H1 (cell line): ENCODE data around the gene PARD3.
"Not testable (repeated sequence)": the region's sequence is repeated elsewhere in the genome, so short reads cannot be mapped to it uniquely, and the experiment has no call there.

Experiments used
- BACH1 ChIP-seq: IDR thresholded peaks from 2 replicates; pipeline ENCODE4 v1.6.1; 2012; ENCODE audit warnings: low read length, improper control_type of control experiment
- CBX5 ChIP-seq: fragments of 300-800, 300-1000 bp; sonication (generic); IDR thresholded peaks from 2 replicates; pipeline ENCODE4 v1.7.1; 2016; ENCODE audit warnings: antibody characterized with exemption, low read length, low read depth
- CEBPB ChIP-seq: IDR thresholded peaks from 2 replicates; pipeline ENCODE4 v1.6.1; 2012; ENCODE audit warnings: low read depth, low read length
- CHD2 ChIP-seq: IDR thresholded peaks from 2 replicates; pipeline ENCODE4 v1.6.1; 2012; ENCODE audit warnings: low read length, improper control_type of control experiment
- EGR1 ChIP-seq: IDR thresholded peaks from 2 replicates; pipeline ENCODE4 v1.6.1; 2011; ENCODE audit warnings: low read depth, low read length, borderline replicate concordance
- FOSL1 ChIP-seq: IDR thresholded peaks from 2 replicates; pipeline ENCODE4 v1.6.1; 2011; ENCODE audit warnings: mild to moderate bottlenecking, low read depth, low read length, moderate library complexity; ENCODE audit not compliant: insufficient read depth
- MAFK ChIP-seq: IDR thresholded peaks from 2 replicates; pipeline ENCODE4 v1.6.1; 2012; ENCODE audit warnings: low read depth, mild to moderate bottlenecking, improper control_type of control experiment, low read length
- POLR2A ChIP-seq, 2 experiments: IDR thresholded peaks; 1 replicate in 1 of 2; 2 replicates in 1 of 2; pipeline ENCODE4 v1.6.1; 2011; ENCODE audit warnings: low read depth in 2 of 2, low read length in 2 of 2, mild to moderate bottlenecking in 2 of 2; ENCODE audit errors: control extremely low read depth in 1 of 2
- RAD21 ChIP-seq, 2 experiments: IDR thresholded peaks in 1 of 2; conservative IDR thresholded peaks in 1 of 2; 2 replicates each; pipeline ENCODE4 v1.6.1; 2011; ENCODE audit warnings: low read depth in 2 of 2, low read length in 2 of 2, improper control_type of control experiment in 1 of 2, inconsistent platforms in 1 of 2, mild to moderate bottlenecking in 1 of 2, moderate library complexity in 1 of 2
- SP2 ChIP-seq: IDR thresholded peaks from 2 replicates; pipeline ENCODE4 v1.6.1; 2012; ENCODE audit warnings: mild to moderate bottlenecking, low read length, inconsistent platforms
- TAF1 ChIP-seq: IDR thresholded peaks from 2 replicates; pipeline ENCODE4 v1.6.1; 2011; ENCODE audit warnings: mild to moderate bottlenecking, low read depth, low read length
- ZNF274 ChIP-seq: IDR thresholded peaks from 2 replicates; pipeline ENCODE4 v1.7.0; 2012; ENCODE audit warnings: low read length, borderline replicate concordance; ENCODE audit errors: extremely low read depth
- TF ChIP-seq, protein P1 (sequence below), 3 experiments: IDR thresholded peaks; 1 replicate in 2 of 3; 2 replicates in 1 of 3; pipeline versions ENCODE4 v1.5.1 to v1.6.1; 2011; ENCODE audit warnings: low read length in 3 of 3, mild to moderate bottlenecking in 3 of 3, inconsistent platforms in 2 of 3, low read depth in 1 of 3, moderate library complexity in 1 of 3; ENCODE audit not compliant: insufficient read depth in 1 of 3; ENCODE audit errors: control extremely low read depth in 1 of 3

DNA sequence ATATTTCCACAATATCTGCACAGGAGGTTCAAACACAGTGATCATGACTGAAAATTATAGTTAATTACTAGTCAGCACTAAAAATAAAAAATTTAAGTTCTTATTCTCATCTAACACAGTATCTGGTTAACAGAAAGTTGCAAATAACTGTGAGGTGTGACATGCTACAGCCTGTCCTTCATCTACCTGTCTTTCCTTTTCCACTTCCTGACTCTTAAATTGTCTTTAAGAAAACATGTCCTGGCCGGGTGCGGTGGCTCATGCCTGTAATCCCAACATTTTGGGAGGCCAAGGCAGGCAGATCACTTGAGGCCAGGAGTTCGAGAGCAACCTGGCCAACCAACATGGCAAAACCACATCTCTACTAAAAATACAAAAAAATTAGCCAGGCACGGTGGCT is 57.9 kb downstream of the PARD3 start:
- TF ChIP-seq SP2; BACH1; ZNF274; POLR2A (IDR thresholded peaks at IDR 0.05; ENCODE audit: control extremely low read depth in 1 of 2, low read depth in 2 of 2, low read length in 2 of 2); CHD2; EGR1; FOSL1; CBX5; CEBPB; RAD21 (IDR thresholded peaks at IDR 0.05 in 1 of 2, conservative IDR thresholded peaks at IDR 0.05 in 1 of 2; ENCODE audit: low read depth in 2 of 2, low read length in 2 of 2); TAF1; MAFK: not testable (repeated sequence)
- TF ChIP-seq, protein P1, sequence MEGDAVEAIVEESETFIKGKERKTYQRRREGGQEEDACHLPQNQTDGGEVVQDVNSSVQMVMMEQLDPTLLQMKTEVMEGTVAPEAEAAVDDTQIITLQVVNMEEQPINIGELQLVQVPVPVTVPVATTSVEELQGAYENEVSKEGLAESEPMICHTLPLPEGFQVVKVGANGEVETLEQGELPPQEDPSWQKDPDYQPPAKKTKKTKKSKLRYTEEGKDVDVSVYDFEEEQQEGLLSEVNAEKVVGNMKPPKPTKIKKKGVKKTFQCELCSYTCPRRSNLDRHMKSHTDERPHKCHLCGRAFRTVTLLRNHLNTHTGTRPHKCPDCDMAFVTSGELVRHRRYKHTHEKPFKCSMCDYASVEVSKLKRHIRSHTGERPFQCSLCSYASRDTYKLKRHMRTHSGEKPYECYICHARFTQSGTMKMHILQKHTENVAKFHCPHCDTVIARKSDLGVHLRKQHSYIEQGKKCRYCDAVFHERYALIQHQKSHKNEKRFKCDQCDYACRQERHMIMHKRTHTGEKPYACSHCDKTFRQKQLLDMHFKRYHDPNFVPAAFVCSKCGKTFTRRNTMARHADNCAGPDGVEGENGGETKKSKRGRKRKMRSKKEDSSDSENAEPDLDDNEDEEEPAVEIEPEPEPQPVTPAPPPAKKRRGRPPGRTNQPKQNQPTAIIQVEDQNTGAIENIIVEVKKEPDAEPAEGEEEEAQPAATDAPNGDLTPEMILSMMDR (IDR thresholded peaks at IDR 0.05; ENCODE audit: control extremely low read depth in 1 of 3, insufficient read depth in 1 of 3, low read depth in 1 of 3, low read length in 3 of 3): not testable (repeated sequence)
